B cell (primary cell): ENCODE measurements around the gene GPR176. TPM values are rescaled to one million over a fixed set of nuclear protein-coding genes. Genes with fewer than 3 reads are reported as not detected.
A peak's percentile ranks its signal among the peaks of the same experiment; 100 is the strongest.

Source experiments
- ATAC-seq: fragments of 200-7000 bp; cut with Tn5 transposase; one replicate; pipeline ENCODE4 v1.10.0; 2021; ENCODE audit warnings: low read depth, mild to moderate bottlenecking, moderate number of reproducible peaks, moderate library complexity
- CTCF ChIA-PET: fragments of 350-600 bp; sonication (Branson Sonifier 250); formaldehyde crosslinking; loops from one replicate; lab custom pipeline; 2021; ENCODE audit warnings: antibody characterized with exemption, inconsistent platforms; lab: Charles Lee
- POLR2A ChIA-PET: fragments of 350-600 bp; sonication (Branson Sonifier 250); formaldehyde crosslinking; loops from one replicate; lab custom pipeline; 2021; ENCODE audit warnings: antibody characterized with exemption; lab: Charles Lee
- DNase-seq: peaks from one replicate; pipeline ENCODE4 v3.0.0; 2013
- H2AFZ ChIP-seq: 2 replicates; pipeline ENCODE4 v1.6.1; 2012; ENCODE audit warnings: mild to moderate bottlenecking, low read depth, low read length; ENCODE audit not compliant: insufficient read depth, poor library complexity, severe bottlenecking
- H3K27ac ChIP-seq, 2 donors: 1 replicate in 1 of 2; 2 replicates in 1 of 2; pipeline ENCODE4 v1.5.1; 2012 to 2013; ENCODE audit warnings: low read length in 2 of 2, mild to moderate bottlenecking in 2 of 2, moderate library complexity in 1 of 2
- H3K27me3 ChIP-seq, 4 experiments: fragments of 200-600 bp in 1 of 4; sonication (generic) in 1 of 4; replicated peaks in 1 of 4; 1 replicate in 2 of 4; 2 replicates in 2 of 4; pipeline versions ENCODE4 v1.6.1 to v1.7.0; 2013 to 2016; ENCODE audit warnings: low read length in 3 of 4, mild to moderate bottlenecking in 2 of 4, mixed read lengths in 1 of 4, moderate library complexity in 1 of 4; ENCODE audit not compliant: insufficient read depth in 4 of 4, control insufficient read depth in 3 of 4; ENCODE audit errors: control extremely low read depth in 1 of 4
- H3K36me3 ChIP-seq, 2 experiments: replicated peaks in 1 of 2; 1 replicate in 1 of 2; 2 replicates in 1 of 2; pipeline versions ENCODE4 v1.6.1 to v1.7.1; 2013; ENCODE audit warnings: low read length in 1 of 2; ENCODE audit not compliant: insufficient read depth in 2 of 2, control insufficient read depth in 1 of 2; ENCODE audit errors: control extremely low read depth in 1 of 2, extremely low read depth in 1 of 2
- H3K4me1 ChIP-seq, 2 donors: fragments of 200-600 bp in 1 of 2; sonication (generic) in 1 of 2; 1 replicate in 1 of 2; 2 replicates in 1 of 2; pipeline versions ENCODE4 v1.5.1 to v1.6.1; 2013 to 2017; ENCODE audit warnings: low read length in 2 of 2; ENCODE audit not compliant: control insufficient read depth in 2 of 2, insufficient read depth in 2 of 2
- H3K4me2 ChIP-seq: replicated peaks from 2 replicates; pipeline ENCODE3; 2012; ENCODE audit warnings: mild to moderate bottlenecking, low read depth, low read length; ENCODE audit not compliant: poor library complexity, severe bottlenecking
- H3K4me3 ChIP-seq, 5 experiments: fragments of 200-600 bp in 1 of 5; sonication (generic) in 1 of 5; 1 replicate in 3 of 5; 2 replicates in 2 of 5; pipeline versions ENCODE4 v1.5.1 to v1.7.0; 2011 to 2016; ENCODE audit warnings: low read length in 4 of 5, mild to moderate bottlenecking in 4 of 5, low read depth in 2 of 5, control low read depth in 1 of 5, moderate library complexity in 1 of 5; ENCODE audit not compliant: insufficient read depth in 1 of 5; ENCODE audit errors: control extremely low read depth in 1 of 5, extremely low read depth in 1 of 5
- H3K79me2 ChIP-seq: fragments of 200-600 bp; sonication (generic); one replicate; pipeline ENCODE4 v1.6.0; 2016; ENCODE audit warnings: low read length; ENCODE audit not compliant: control insufficient read depth, insufficient read depth
- H3K9ac ChIP-seq: fragments of 200-600 bp; sonication (generic); 2 replicates; pipeline ENCODE4 v1.6.1; 2017; ENCODE audit warnings: mild to moderate bottlenecking, low read length, moderate library complexity
- H3K9me3 ChIP-seq, 3 donors: one replicate each; pipeline versions ENCODE4 v1.6.1 to v1.7.1; 2013; ENCODE audit warnings: low read length in 2 of 3; ENCODE audit not compliant: control insufficient read depth in 2 of 3, insufficient read depth in 1 of 3; ENCODE audit errors: control extremely low read depth in 1 of 3
- H4K20me1 ChIP-seq: 2 replicates; pipeline ENCODE4 v1.6.0; 2012; ENCODE audit warnings: mild to moderate bottlenecking, low read length; ENCODE audit not compliant: insufficient read depth, control insufficient read depth, poor library complexity, severe bottlenecking
- H3K27ac Mint-ChIP-seq: one replicate; pipeline ENCODE4 v1.8.0; 2021; ENCODE audit warnings: mixed read lengths
- H3K27me3 Mint-ChIP-seq: one replicate; pipeline ENCODE4 v1.8.0; 2021; ENCODE audit warnings: mixed read lengths
- H3K4me1 Mint-ChIP-seq: one replicate; pipeline ENCODE4 v1.8.0; 2021; ENCODE audit warnings: mixed read lengths
- H3K4me3 Mint-ChIP-seq: one replicate; pipeline ENCODE4 v1.8.0; 2021; ENCODE audit warnings: mixed read lengths
- H3K9me3 Mint-ChIP-seq: one replicate; pipeline ENCODE4 v1.8.0; 2022; ENCODE audit warnings: mixed read lengths; ENCODE audit not compliant: insufficient read depth
- CTCF ChIP-seq: fragments of 200-600 bp; IDR thresholded peaks from one replicate; pipeline ENCODE4 v1.8.0; 2022; ENCODE audit warnings: antibody characterized with exemption, mild to moderate bottlenecking
- EZH2 ChIP-seq: IDR thresholded peaks from 2 replicates; pipeline ENCODE4 v1.6.1; 2012; ENCODE audit warnings: borderline replicate concordance, low read depth, mild to moderate bottlenecking, moderate library complexity, low read length; ENCODE audit not compliant: insufficient read depth, poor library complexity, severe bottlenecking
- WGBS: methylation state at CpG from one replicate; pipeline ENCODE4 v1.1.5; 2013; ENCODE audit warnings: missing lambda C conversion rate; ENCODE audit not compliant: insufficient coverage; 5-methylcytosine and 5-hydroxymethylcytosine counted together
- intact Hi-C: fragments of 100-400 bp; cut with micrococcal nuclease; formaldehyde crosslinking; loops from one replicate; pipeline ENCODE4 v1.10.0; 2022
- polyA plus RNA-seq: library from polyadenylated mRNA; depleted of rRNA; stranded (reverse); fragments of >200 nt; gene quantifications from 2 replicates; pipeline ENCODE4 v1.2.3, GENCODE V29; 2012
- total RNA-seq, 2 donors: library from RNA; stranded (reverse); fragments of 120-200 nt in 1 of 2; gene quantifications; 1 replicate in 1 of 2; 2 replicates in 1 of 2; pipeline versions ENCODE4 v1.2.3 to v1.2.4, GENCODE V29; 2013 to 2022

GPR176 gene
- total and polyA plus RNA-seq, 2 donors (not counting 1 experiment from before 2014, with no cell fraction given), result 0.07 to 0.30 TPM

GRCh38 chr15:39939487-39940452, 19.7 kb upstream of the GPR176 start:
- Histone ChIP-seq H3K9me3 (no peaks in the 10 kb centered on the region), H3K9ac (no peak overlapping the region), H3K79me2 (peaks cover 11% of the 10 kb centered on the region), H2AFZ (no peak overlapping the region), H3K27me3 (no peaks in the 10 kb centered on the region), H3K4me3 (no peak overlapping the region), H4K20me1 (no peaks in the 10 kb centered on the region), H3K4me2 (no peak overlapping the region), H3K4me1 (peaks cover 11 to 12% of the 10 kb centered on the region in 2 donors), H3K27ac (peak overlapping the region in 1 of 2 donors; percentile 8), H3K36me3 (peaks cover 9 to 12% of the 10 kb centered on the region in 2 experiments)
- Mint-ChIP-seq H3K4me3 (peak overlapping the region; percentile 18), H3K9me3 (no peaks in the 10 kb centered on the region), H3K4me1 (peaks cover 29% of the 10 kb centered on the region), H3K27me3 (no peaks in the 10 kb centered on the region), H3K27ac (peak overlapping the region; percentile 1)
- intact Hi-C loops, result no loop called here
- ChIA-PET CTCF (no interaction called here), POLR2A (no interaction called here)
- TF ChIP-seq CTCF (no peak), EZH2 (no peak)
- peak; percentile 49 for ATAC-seq
- DNase-seq, result peak; percentile 43
- WGBS, result 100% methylated on average over 2 of the region's 6 CpGs

DNA sequence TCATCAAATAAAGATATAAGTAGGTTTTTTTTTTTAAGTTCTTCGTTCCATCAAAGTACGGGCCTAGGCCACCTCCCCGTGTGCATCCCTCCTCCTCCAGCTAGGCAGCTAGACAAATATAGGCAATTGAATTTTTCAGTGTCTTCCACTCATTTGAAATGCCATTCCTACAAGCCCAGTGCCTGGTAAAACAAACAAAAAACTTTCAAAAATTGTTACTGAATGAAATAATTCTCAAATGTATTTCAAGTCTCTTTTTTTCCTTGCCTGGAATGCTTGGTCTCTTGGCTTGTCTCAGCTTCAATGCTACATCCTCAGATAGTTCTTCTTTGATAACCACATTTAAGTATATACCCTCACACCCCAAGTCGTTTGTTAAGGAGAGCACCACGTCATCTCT, 17.6 kb upstream of the GPR176 start:
- Histone ChIP-seq H3K79me2 (peaks cover 17% of the 10 kb centered on the region), H2AFZ (no peak overlapping the region), H4K20me1 (no peaks in the 10 kb centered on the region), H3K27me3 (peaks cover 0 to 5% (median 1%) of the 10 kb centered on the region in 4 experiments), H3K9ac (no peak overlapping the region), H3K4me1 (peaks cover 16 to 24% of the 10 kb centered on the region in 2 donors), H3K27ac (no peak overlapping the region), H3K4me2 (no peak overlapping the region), H3K9me3 (no peaks in the 10 kb centered on the region), H3K4me3 (no peak overlapping the region), H3K36me3 (peaks cover 5 to 7% of the 10 kb centered on the region in 2 experiments)
- Mint-ChIP-seq H3K9me3 (no peaks in the 10 kb centered on the region), H3K27ac (no peak overlapping the region), H3K4me1 (peaks cover 42% of the 10 kb centered on the region), H3K4me3 (no peak overlapping the region), H3K27me3 (peaks cover 6% of the 10 kb centered on the region)
- ATAC-seq (no peak), DNase-seq (no peak)
- intact Hi-C loops, result no loop called here
- CTCF ChIA-PET, result interaction anchor here (0.7 kb wide), 1 partner anchor 131 kb away, joined by 5 read pairs; no protein-coding TSS in a partner anchor
- TF ChIP-seq CTCF, result no peak
- no peak for TF ChIP-seq EZH2
- POLR2A ChIA-PET, result no interaction called here
- no CpG with 5 or more reads among the region's 5 CpGs for WGBS
